Cardiac fibroblast (primary cell): ENCODE data around the gene SNCB.

Source experiments
- DNase-seq, 2 donors: peaks; one replicate each; pipeline versions ENCODE4 v3.0.0 to v3.0.0-alpha.2; 2010; ENCODE audit warnings: low read depth in 2 of 2
- H3K4me3 ChIP-seq, 2 donors: replicated peaks in 1 of 2; 1 replicate in 1 of 2; 2 replicates in 1 of 2; pipeline ENCODE4 v1.5.1; 2011; ENCODE audit warnings: low read depth in 2 of 2, low read length in 2 of 2, mild to moderate bottlenecking in 2 of 2, moderate library complexity in 1 of 2
- CTCF ChIP-seq: IDR thresholded peaks from one replicate; pipeline ENCODE4 v1.5.1; 2011; ENCODE audit warnings: low read depth, mild to moderate bottlenecking, low read length, inconsistent platforms

Gene SNCB

GRCh38 chr5:176577312-176578176 is 52.8 kb downstream of the SNCB start:
- DNase-seq: no peak
- no peak overlapping the region for H3K4me3 ChIP-seq
- no peak for TF ChIP-seq CTCF

- no peak for DNase-seq
- no peak overlapping the region for H3K4me3 ChIP-seq
- TF ChIP-seq CTCF: no peak
Observed at GRCh38 chr5:176575488-176576422, 54.6 kb downstream of the SNCB start.

- DNase-seq: no peak
- H3K4me3 ChIP-seq: no peak overlapping the region
- no peak for TF ChIP-seq CTCF
Observed at GRCh38 chr5:176575066-176575465, 55.3 kb downstream of the SNCB start.

- peak in 1 of 2 donors; percentile 7 for DNase-seq
- no peak for TF ChIP-seq CTCF
- no peak overlapping the region for H3K4me3 ChIP-seq
Observed at GRCh38 chr5:176574297-176574591, 56.1 kb downstream of the SNCB start.

GRCh38 chr5:176573564-176574296 is 56.6 kb downstream of the SNCB start:
- peak; percentile 53 to 57 for DNase-seq
- no peak overlapping the region for H3K4me3 ChIP-seq
- peak; percentile 88 for TF ChIP-seq CTCF
